Pancreas (tissue), 10 donors: Measurements from ENCODE around the gene ADARB1. TPM values are rescaled to one million over a fixed set of nuclear protein-coding genes. Genes with fewer than 3 reads are reported as not detected.

Experiments used
- ATAC-seq, 4 donors: fragments of 200-7000 bp; cut with Tn5 transposase; one replicate each; pipeline versions ENCODE4 v1.8.0 to v1.9.1; 2020; ENCODE audit warnings: mild to moderate bottlenecking in 4 of 4, moderate library complexity in 4 of 4
- DNase-seq, 6 donors: peaks; one replicate each; pipeline ENCODE4 v3.0.0-alpha.2; 2020
- FAIRE-seq: peaks from 2 replicates; lab custom pipeline; 2012; peaks lifted over from hg19 to GRCh38; lab: Jason Lieb, UNC
- H3K27ac ChIP-seq, 4 donors: fragments of 200-600 bp; sonication (generic); 1 replicate in 3 of 4; 2 replicates in 1 of 4; pipeline versions ENCODE4 v1.5.0 to v1.8.0; 2020
- H3K27me3 ChIP-seq, 4 donors: fragments of 200-600 bp; one replicate each; pipeline ENCODE4 v1.8.0; 2021
- H3K36me3 ChIP-seq, 3 donors: fragments of 200-600 bp; sonication (generic) in 1 of 3; one replicate each; pipeline versions ENCODE4 v1.5.0 to v1.8.0; 2020 to 2021
- H3K4me1 ChIP-seq, 3 donors: fragments of 200-600 bp; one replicate each; pipeline ENCODE4 v1.8.0; 2021
- H3K4me3 ChIP-seq, 4 donors: fragments of 200-600 bp; sonication (generic) in 2 of 4; one replicate each; pipeline versions ENCODE4 v1.5.0 to v1.8.0; 2020 to 2021
- H3K9me3 ChIP-seq, 4 donors: fragments of 200-600 bp; one replicate each; pipeline ENCODE4 v1.8.0; 2021
- CTCF ChIP-seq, 4 donors: fragments of 200-600 bp; sonication (generic) in 3 of 4; IDR thresholded peaks; one replicate each; pipeline versions ENCODE4 v1.5.0 to v1.8.0; 2021; ENCODE audit warnings: antibody characterized with exemption in 4 of 4
- WGBS, 2 donors: extraction: QIAGEN DNeasy Blood & Tissue Kit; methylation state at CpG; one replicate each; pipeline ENCODE4 v1.1.7; 2013; 5-methylcytosine and 5-hydroxymethylcytosine counted together
- intact Hi-C, 3 donors: fragments of 100-400 bp; cut with DNase I; formaldehyde crosslinking; loops; one replicate each; pipeline versions ENCODE4 v1.11.1 to v1.14.2; 2022
- polyA plus RNA-seq, 2 donors: library from polyadenylated mRNA; stranded (reverse); fragments of 200-250 nt; gene quantifications; one replicate each; pipeline ENCODE4 v1.2.3, GENCODE V29; 2013
- total RNA-seq, 6 donors: library from RNA; stranded (reverse); fragmentation: NEBNext Ultra II Directional in 4 of 6; extraction: Animal tissue kit (Norgen Biotek cat#: 25700) in 4 of 6; gene quantifications; one replicate each; pipeline versions ENCODE4 v1.2.1 to v1.2.4, GENCODE V29; 2021 to 2023
- donor health status: healthy with polysubstance abuse.
- donor health status: DM: no; HTN: no; CAD: no; lungs with moderate emphysema.
- donor health status: DM: no; HTN: no; CAD: no.
- donor health status: control.
- donor health status: control.
- donor health status: Bipolar disorder and iron deficiency.
- donor health status: DM: yes; HTN: yes; CAD: no.
- donor health status: DM: no; HTN: no; CAD: no.
- donor health status: DM: no; HTN: no; CAD: no.
- donor health status: DM: yes; HTN: yes; CAD: no.

The ADARB1 gene
- total and polyA plus RNA-seq, 8 donors = 5.4 to 10.1 (median 6.3) TPM

GRCh38 chr21:45042664-45043161 is 31.7 kb upstream of the ADARB1 start:
- ATAC-seq (no peak), DNase-seq (no peak), FAIRE-seq (no peak)
- no peaks in the 10 kb centered on the region for H3K36me3 ChIP-seq
- WGBS, 2 donors = 57 to 67% methylated on average over 15 of the region's 15 CpGs
- H3K4me1 ChIP-seq = no peaks in the 10 kb centered on the region
- no peak overlapping the region for H3K27ac ChIP-seq
- no peak for TF ChIP-seq CTCF (IDR thresholded peaks at IDR 0.05)
- no peaks in the 10 kb centered on the region for H3K27me3 ChIP-seq
- H3K9me3 ChIP-seq = no peaks in the 10 kb centered on the region
- intact Hi-C loops = no loop called here
- no peak overlapping the region for H3K4me3 ChIP-seq

GRCh38 chr21:45043541-45044020 is 30.8 kb upstream of the ADARB1 start:
- no peaks in the 10 kb centered on the region for H3K9me3 ChIP-seq
- intact Hi-C loops = no loop called here
- 60 to 81% methylated on average over 17 to 22 of the region's 22 CpGs for WGBS, 2 donors
- no peaks in the 10 kb centered on the region for H3K36me3 ChIP-seq
- H3K27me3 ChIP-seq = no peaks in the 10 kb centered on the region
- TF ChIP-seq CTCF (IDR thresholded peaks at IDR 0.05) = no peak
- no peak for ATAC-seq
- H3K4me3 ChIP-seq = no peak overlapping the region
- no peak for DNase-seq
- FAIRE-seq = no peak
- H3K27ac ChIP-seq = no peak overlapping the region
- H3K4me1 ChIP-seq = no peaks in the 10 kb centered on the region

- H3K27ac ChIP-seq = no peak overlapping the region
- no peak for TF ChIP-seq CTCF (IDR thresholded peaks at IDR 0.05)
- WGBS, 2 donors = 42 to 63% methylated on average over 5 of the region's 5 CpGs
- ATAC-seq (no peak), DNase-seq (no peak), FAIRE-seq (no peak)
- H3K4me1 ChIP-seq = no peaks in the 10 kb centered on the region
- intact Hi-C loops = no loop called here
- H3K4me3 ChIP-seq = no peak overlapping the region
- no peaks in the 10 kb centered on the region for H3K36me3 ChIP-seq
- no peaks in the 10 kb centered on the region for H3K27me3 ChIP-seq
- H3K9me3 ChIP-seq = no peaks in the 10 kb centered on the region
Observed at GRCh38 chr21:45045481-45045880, 28.9 kb upstream of the ADARB1 start.

- TF ChIP-seq CTCF (IDR thresholded peaks at IDR 0.05) = no peak
- no peaks in the 10 kb centered on the region for H3K36me3 ChIP-seq
- H3K4me1 ChIP-seq = no peaks in the 10 kb centered on the region
- DNase-seq (no peak), FAIRE-seq (no peak), ATAC-seq (no peak)
- H3K9me3 ChIP-seq = no peaks in the 10 kb centered on the region
- intact Hi-C loops = no loop called here
- peaks cover 0 to 9% (median 0%) of the 10 kb centered on the region in 4 donors for H3K27me3 ChIP-seq
- H3K27ac ChIP-seq = no peak overlapping the region
- WGBS, 2 donors = 47 to 67% methylated on average over 1 of the region's 1 CpG
- no peak overlapping the region for H3K4me3 ChIP-seq
Observed at GRCh38 chr21:45047257-45047656, 27.1 kb upstream of the ADARB1 start.

GRCh38 chr21:45048026-45048698 is 26.2 kb upstream of the ADARB1 start:
- no peak for DNase-seq
- Histone ChIP-seq H3K4me3 (no peak overlapping the region), H3K9me3 (no peaks in the 10 kb centered on the region), H3K27ac (no peak overlapping the region), H3K36me3 (no peaks in the 10 kb centered on the region), H3K27me3 (peaks cover 0 to 9% (median 0%) of the 10 kb centered on the region in 4 donors), H3K4me1 (no peaks in the 10 kb centered on the region)
- TF ChIP-seq CTCF (IDR thresholded peaks at IDR 0.05) = no peak
- FAIRE-seq = no peak
- no peak for ATAC-seq
- intact Hi-C loops = no loop called here
- 65 to 76% methylated on average over 11 of the region's 11 CpGs for WGBS, 2 donors
